HepG2 (cell line): ENCODE measurements around the gene IQCN. TPM values are rescaled to one million over a fixed set of nuclear protein-coding genes. Genes with fewer than 3 reads are reported as not detected.

Source experiments
- FOXO1 ChIP-seq: sonication (generic); formaldehyde crosslinking; IDR thresholded peaks from 2 replicates; pipeline ENCODE4 v1.4.0; 2020; ENCODE audit warnings: missing genetic modification reagents
- IRF2 ChIP-seq: IDR thresholded peaks from 2 replicates; pipeline ENCODE4 v1.6.1; 2018; ENCODE audit warnings: missing genetic modification reagents, missing compliant biosample characterization
- JUND ChIP-seq: sonication (generic); formaldehyde crosslinking; IDR thresholded peaks from 2 replicates; pipeline ENCODE4 v1.8.0; 2022; ENCODE audit warnings: mild to moderate bottlenecking, missing genetic modification reagents
- KLF12 ChIP-seq: sonication (generic); formaldehyde crosslinking; IDR thresholded peaks from 2 replicates; pipeline ENCODE4 v1.4.0; 2020; ENCODE audit warnings: missing genetic modification reagents, borderline replicate concordance
- MBNL3 ChIP-seq: fragments of 250-450 bp; sonication (Bioruptor Pico); conservative IDR thresholded peaks from 2 replicates; pipeline ENCODE4 v1.8.0; 2022; ENCODE audit warnings: mild to moderate bottlenecking, inconsistent platforms
- PCBP1 ChIP-seq: fragments of 200-400 bp; formaldehyde crosslinking; IDR thresholded peaks from 2 replicates; pipeline ENCODE4 v1.6.1; 2017; ENCODE audit warnings: mild to moderate bottlenecking, low read depth, low read length, borderline replicate concordance
- RAD51 ChIP-seq: fragments of 450-650 bp; IDR thresholded peaks from 2 replicates; pipeline ENCODE4 v1.6.1; 2016; ENCODE audit warnings: borderline replicate concordance
- SRSF1 ChIP-seq: fragments of 200-400 bp; formaldehyde crosslinking; optimal IDR thresholded peaks from 2 replicates; pipeline ENCODE3; 2017; ENCODE audit warnings: mild to moderate bottlenecking, low read depth, low read length, moderate library complexity
- ZFP36L2 ChIP-seq: sonication (generic); formaldehyde crosslinking; IDR thresholded peaks from 2 replicates; pipeline ENCODE4 v1.4.0; 2020; ENCODE audit warnings: missing genetic modification reagents
- ZNF253 ChIP-seq: sonication (generic); formaldehyde crosslinking; IDR thresholded peaks from 2 replicates; pipeline ENCODE4 v1.8.0; 2022; ENCODE audit warnings: mild to moderate bottlenecking, missing genetic modification reagents, borderline replicate concordance
- ZNF333 ChIP-seq: sonication (generic); formaldehyde crosslinking; IDR thresholded peaks from 2 replicates; pipeline ENCODE4 v1.4.0; 2020; ENCODE audit warnings: mild to moderate bottlenecking, missing genetic modification reagents, borderline replicate concordance
- ZNF570 ChIP-seq: sonication (generic); formaldehyde crosslinking; IDR thresholded peaks from 2 replicates; pipeline ENCODE4 v1.4.0; 2020; ENCODE audit warnings: mild to moderate bottlenecking, missing genetic modification reagents, borderline replicate concordance
- ZNF879 ChIP-seq: sonication (generic); formaldehyde crosslinking; IDR thresholded peaks from 2 replicates; pipeline ENCODE4 v1.8.1; 2023; ENCODE audit warnings: missing genetic modification reagents
- ZSCAN31 ChIP-seq: sonication (generic); formaldehyde crosslinking; IDR thresholded peaks from 2 replicates; pipeline ENCODE4 v1.5.0; 2020; ENCODE audit warnings: low read depth, mild to moderate bottlenecking, missing genetic modification reagents
- polyA plus RNA-seq, 8 experiments: library from polyadenylated mRNA; depleted of rRNA in 3 of 8; stranded (reverse) in 7 of 8; unstranded in 1 of 8; fragments of >200 nt; fragmentation: Illumina TruSeq in 4 of 8; extraction: Trizol in 4 of 8; gene quantifications; 2 replicates each; pipeline versions ENCODE4 v1.2.1 to v1.2.3, GENCODE V29; 2011 to 2016; ENCODE audit warnings: low read depth in 4 of 8, missing spikeins in 1 of 8, mixed read lengths in 1 of 8; ENCODE audit not compliant: insufficient read depth in 1 of 8
- total RNA-seq, 5 experiments: library from RNA; depleted of rRNA; stranded (reverse); fragments of >200 nt; fragmentation: Illumina TruSeq; extraction: Trizol; gene quantifications; 2 replicates each; pipeline ENCODE4 v1.2.3, GENCODE V29; 2016; ENCODE audit warnings: low read depth in 1 of 5
- TF ChIP-seq, protein P1 (sequence below): IDR thresholded peaks from 2 replicates; pipeline ENCODE4 v1.6.1; 2016; ENCODE audit warnings: missing compliant biosample characterization, missing genetic modification reagents, borderline replicate concordance
- TF ChIP-seq, protein P2 (sequence below): sonication (generic); formaldehyde crosslinking; IDR thresholded peaks from 2 replicates; pipeline ENCODE4 v1.8.0; 2022; ENCODE audit warnings: missing genetic modification reagents, mild to moderate bottlenecking, moderate library complexity, borderline replicate concordance
- TF ChIP-seq, protein P3 (sequence below): sonication (generic); formaldehyde crosslinking; IDR thresholded peaks from 2 replicates; pipeline ENCODE4 v1.5.1; 2020; ENCODE audit warnings: missing genetic modification reagents, mild to moderate bottlenecking, borderline replicate concordance
- TF ChIP-seq, protein P4 (sequence below): IDR thresholded peaks from 2 replicates; pipeline ENCODE4 v1.6.1; 2018; ENCODE audit warnings: missing genetic modification reagents
- TF ChIP-seq, protein P5 (sequence below): sonication (generic); formaldehyde crosslinking; IDR thresholded peaks from 2 replicates; pipeline ENCODE4 v1.5.0; 2020; ENCODE audit warnings: missing genetic modification reagents

Gene IQCN
- total and polyA plus RNA-seq, 2 of the 13 experiments (the other 11 are each of a cell fraction or from before 2014, with no cell fraction given) = 0.04 to 0.18 TPM

DNA sequence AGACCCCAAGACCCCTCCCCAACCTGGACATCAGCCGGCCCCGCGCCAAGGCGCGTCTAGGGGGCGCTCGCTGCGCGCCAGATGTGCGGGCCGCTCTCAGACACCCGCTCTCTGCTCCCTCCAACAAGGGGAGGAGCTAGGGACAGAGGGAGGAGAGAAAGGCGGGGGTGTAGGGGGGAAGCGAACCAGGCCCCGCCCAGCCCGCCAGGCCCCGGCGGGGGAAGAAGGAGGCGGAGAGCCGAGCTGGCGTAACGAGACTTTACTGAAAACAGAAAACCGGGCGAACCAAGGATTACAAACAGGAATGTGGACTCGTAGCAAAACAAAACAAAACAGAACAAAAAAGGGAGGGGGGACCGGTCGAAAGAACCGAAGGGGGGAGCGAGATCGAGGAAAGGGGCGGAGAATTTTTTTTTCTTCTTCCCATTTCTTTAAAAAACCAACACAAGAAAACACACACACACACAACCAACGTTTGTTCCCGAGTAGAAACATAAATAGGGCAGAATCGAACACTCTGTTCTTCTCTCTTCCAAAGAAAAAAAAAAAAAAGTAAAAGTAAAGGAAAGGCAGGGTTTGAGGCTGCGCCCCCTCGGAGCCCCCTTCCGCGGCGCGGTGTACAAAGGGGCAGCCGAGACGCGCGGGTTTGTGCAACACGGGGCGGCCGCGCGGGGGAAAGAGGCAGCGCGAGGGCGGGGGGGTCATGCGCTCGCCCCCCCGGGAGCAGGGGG is 5.4 kb upstream of the IQCN start (continued):
- TF ChIP-seq, protein P1, sequence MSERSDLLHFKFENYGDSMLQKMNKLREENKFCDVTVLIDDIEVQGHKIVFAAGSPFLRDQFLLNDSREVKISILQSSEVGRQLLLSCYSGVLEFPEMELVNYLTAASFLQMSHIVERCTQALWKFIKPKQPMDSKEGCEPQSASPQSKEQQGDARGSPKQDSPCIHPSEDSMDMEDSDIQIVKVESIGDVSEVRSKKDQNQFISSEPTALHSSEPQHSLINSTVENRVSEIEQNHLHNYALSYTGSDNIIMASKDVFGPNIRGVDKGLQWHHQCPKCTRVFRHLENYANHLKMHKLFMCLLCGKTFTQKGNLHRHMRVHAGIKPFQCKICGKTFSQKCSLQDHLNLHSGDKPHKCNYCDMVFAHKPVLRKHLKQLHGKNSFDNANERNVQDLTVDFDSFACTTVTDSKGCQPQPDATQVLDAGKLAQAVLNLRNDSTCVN (CRISPR knock-in tag) = peak; percentile 52; the same call in 1 of the 2 replicates
- TF ChIP-seq FOXO1 (CRISPR knock-in tag) (peak; percentile 19; the same call in 1 of the 2 replicates), JUND (CRISPR knock-in tag) (no peak), ZFP36L2 (no peak), ZNF333 (CRISPR knock-in tag) (no peak), KLF12 (no peak), ZNF570 (CRISPR knock-in tag) (no peak), IRF2 (CRISPR knock-in tag) (no peak), ZNF253 (CRISPR knock-in tag) (no peak), ZNF879 (no peak), MBNL3 (CRISPR knock-in tag) (no peak), ZSCAN31 (CRISPR knock-in tag) (no peak), SRSF1 (peak; percentile 1), PCBP1 (peak; percentile 68; the same call in 1 of the 2 replicates), RAD51 (no peak)
- TF ChIP-seq, protein P2, sequence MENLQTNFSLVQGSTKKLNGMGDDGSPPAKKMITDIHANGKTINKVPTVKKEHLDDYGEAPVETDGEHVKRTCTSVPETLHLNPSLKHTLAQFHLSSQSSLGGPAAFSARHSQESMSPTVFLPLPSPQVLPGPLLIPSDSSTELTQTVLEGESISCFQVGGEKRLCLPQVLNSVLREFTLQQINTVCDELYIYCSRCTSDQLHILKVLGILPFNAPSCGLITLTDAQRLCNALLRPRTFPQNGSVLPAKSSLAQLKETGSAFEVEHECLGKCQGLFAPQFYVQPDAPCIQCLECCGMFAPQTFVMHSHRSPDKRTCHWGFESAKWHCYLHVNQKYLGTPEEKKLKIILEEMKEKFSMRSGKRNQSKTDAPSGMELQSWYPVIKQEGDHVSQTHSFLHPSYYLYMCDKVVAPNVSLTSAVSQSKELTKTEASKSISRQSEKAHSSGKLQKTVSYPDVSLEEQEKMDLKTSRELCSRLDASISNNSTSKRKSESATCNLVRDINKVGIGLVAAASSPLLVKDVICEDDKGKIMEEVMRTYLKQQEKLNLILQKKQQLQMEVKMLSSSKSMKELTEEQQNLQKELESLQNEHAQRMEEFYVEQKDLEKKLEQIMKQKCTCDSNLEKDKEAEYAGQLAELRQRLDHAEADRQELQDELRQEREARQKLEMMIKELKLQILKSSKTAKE = peak; percentile 48; the same call in 1 of the 2 replicates
- TF ChIP-seq, protein P3, sequence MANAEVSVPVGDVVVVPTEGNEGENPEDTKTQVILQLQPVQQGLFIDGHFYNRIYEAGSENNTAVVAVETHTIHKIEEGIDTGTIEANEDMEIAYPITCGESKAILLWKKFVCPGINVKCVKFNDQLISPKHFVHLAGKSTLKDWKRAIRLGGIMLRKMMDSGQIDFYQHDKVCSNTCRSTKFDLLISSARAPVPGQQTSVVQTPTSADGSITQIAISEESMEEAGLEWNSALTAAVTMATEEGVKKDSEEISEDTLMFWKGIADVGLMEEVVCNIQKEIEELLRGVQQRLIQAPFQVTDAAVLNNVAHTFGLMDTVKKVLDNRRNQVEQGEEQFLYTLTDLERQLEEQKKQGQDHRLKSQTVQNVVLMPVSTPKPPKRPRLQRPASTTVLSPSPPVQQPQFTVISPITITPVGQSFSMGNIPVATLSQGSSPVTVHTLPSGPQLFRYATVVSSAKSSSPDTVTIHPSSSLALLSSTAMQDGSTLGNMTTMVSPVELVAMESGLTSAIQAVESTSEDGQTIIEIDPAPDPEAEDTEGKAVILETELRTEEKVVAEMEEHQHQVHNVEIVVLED (CRISPR knock-in tag) = peak; percentile 43; the same call in 1 of the 2 replicates
- TF ChIP-seq, protein P4, sequence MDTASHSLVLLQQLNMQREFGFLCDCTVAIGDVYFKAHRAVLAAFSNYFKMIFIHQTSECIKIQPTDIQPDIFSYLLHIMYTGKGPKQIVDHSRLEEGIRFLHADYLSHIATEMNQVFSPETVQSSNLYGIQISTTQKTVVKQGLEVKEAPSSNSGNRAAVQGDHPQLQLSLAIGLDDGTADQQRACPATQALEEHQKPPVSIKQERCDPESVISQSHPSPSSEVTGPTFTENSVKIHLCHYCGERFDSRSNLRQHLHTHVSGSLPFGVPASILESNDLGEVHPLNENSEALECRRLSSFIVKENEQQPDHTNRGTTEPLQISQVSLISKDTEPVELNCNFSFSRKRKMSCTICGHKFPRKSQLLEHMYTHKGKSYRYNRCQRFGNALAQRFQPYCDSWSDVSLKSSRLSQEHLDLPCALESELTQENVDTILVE (CRISPR knock-in tag) = 0 out of 2 replicates have a peak, but pooled peaks have one; percentile 31
- TF ChIP-seq, protein P5, sequence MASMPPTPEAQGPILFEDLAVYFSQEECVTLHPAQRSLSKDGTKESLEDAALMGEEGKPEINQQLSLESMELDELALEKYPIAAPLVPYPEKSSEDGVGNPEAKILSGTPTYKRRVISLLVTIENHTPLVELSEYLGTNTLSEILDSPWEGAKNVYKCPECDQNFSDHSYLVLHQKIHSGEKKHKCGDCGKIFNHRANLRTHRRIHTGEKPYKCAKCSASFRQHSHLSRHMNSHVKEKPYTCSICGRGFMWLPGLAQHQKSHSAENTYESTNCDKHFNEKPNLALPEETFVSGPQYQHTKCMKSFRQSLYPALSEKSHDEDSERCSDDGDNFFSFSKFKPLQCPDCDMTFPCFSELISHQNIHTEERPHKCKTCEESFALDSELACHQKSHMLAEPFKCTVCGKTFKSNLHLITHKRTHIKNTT (CRISPR knock-in tag) = no peak
